Transverse colon (tissue), 4 donors: ENCODE results near the gene FAM174C. TPM values are rescaled to one million over a fixed set of nuclear protein-coding genes. Genes with fewer than 3 reads are reported as not detected.
A peak's percentile ranks its signal among the peaks of the same experiment; 100 is the strongest.

Experiments used
- DNase-seq: peaks from one replicate; pipeline ENCODE4 v3.0.0-alpha.2; 2019
- H3K27ac ChIP-seq, 4 donors: fragments of 200-600 bp; sonication (generic); 2 replicates each; pipeline ENCODE4 v1.5.1; 2016 to 2018; ENCODE audit warnings: inconsistent platforms in 4 of 4
- H3K27me3 ChIP-seq: fragments of 200-600 bp; sonication (generic); 2 replicates; pipeline ENCODE4 v1.5.1; 2017; ENCODE audit warnings: inconsistent platforms
- H3K36me3 ChIP-seq, 4 donors: fragments of 200-600 bp; sonication (generic); 2 replicates each; pipeline ENCODE4 v1.5.1; 2017 to 2019; ENCODE audit warnings: inconsistent platforms in 4 of 4
- H3K4me1 ChIP-seq, 4 donors: fragments of 200-600 bp; sonication (generic); 2 replicates each; pipeline ENCODE4 v1.5.1; 2017 to 2020; ENCODE audit warnings: inconsistent platforms in 4 of 4
- H3K4me3 ChIP-seq, 4 donors: fragments of 200-600 bp; sonication (generic); 1 replicate in 1 of 4; 2 replicates in 3 of 4; pipeline versions ENCODE4 v1.5.1 to v1.6.1; 2017 to 2019; ENCODE audit warnings: inconsistent platforms in 4 of 4
- H3K9me3 ChIP-seq, 2 donors: fragments of 200-600 bp; sonication (generic); 2 replicates each; pipeline ENCODE4 v1.5.1; 2017 to 2019; ENCODE audit warnings: inconsistent platforms in 2 of 2
- EP300 ChIP-seq: sonication (generic); formaldehyde crosslinking; IDR thresholded peaks from one replicate; pipeline ENCODE4 v1.6.1; 2017; ENCODE audit warnings: antibody characterized with exemption, low read depth
- POLR2A ChIP-seq: fragments of 450-650 bp; IDR thresholded peaks from one replicate; pipeline ENCODE4 v1.6.1; 2016; ENCODE audit warnings: antibody characterized with exemption, mild to moderate bottlenecking, moderate library complexity
- POLR2AphosphoS5 ChIP-seq, 3 donors: sonication (generic); formaldehyde crosslinking; IDR thresholded peaks; one replicate each; pipeline ENCODE4 v1.6.1; 2016; ENCODE audit warnings: antibody characterized with exemption in 3 of 3
- WGBS, 2 donors: methylation state at CpG; one replicate each; pipeline ENCODE4 v1.1.5; 2018; ENCODE audit warnings: low coverage in 1 of 2; 5-methylcytosine and 5-hydroxymethylcytosine counted together
- in situ Hi-C, 4 donors: fragments of 200-750 bp; cut with MboI; loops; one replicate each; pipeline versions ENCODE4 v1.15.0 to v1.15.1; 2017; ENCODE audit warnings: low sequenced_read_pairs in 3 of 4, low pct_ligation_motif_present in 1 of 4, low pct_unique_long_range_greater_than_20kb in 1 of 4
- intact Hi-C: fragments of 100-400 bp; cut with DNase I; formaldehyde crosslinking; loops from one replicate; pipeline ENCODE4 v1.15.1; 2023; ENCODE audit warnings: low total_unique reads
- total RNA-seq, 4 donors: library from RNA; depleted of rRNA; stranded (reverse); fragments of >200 nt; gene quantifications; one replicate each; pipeline ENCODE4 v1.1.0, GENCODE V29; 2016
- TF ChIP-seq, protein P1 (sequence below), 5 experiments: fragments of 200-600 bp in 3 of 5; fragments of 450-650 bp in 2 of 5; sonication (generic) in 3 of 5; IDR thresholded peaks; 1 replicate in 2 of 5; 2 replicates in 3 of 5; pipeline ENCODE4 v1.5.1; 2016 to 2017; ENCODE audit warnings: antibody characterized with exemption in 5 of 5, inconsistent platforms in 3 of 5, mild to moderate bottlenecking in 2 of 5, moderate library complexity in 1 of 5

FAM174C gene
- total RNA-seq, 4 donors from 2014 or later: 72.5 to 116 (median 99.0) TPM

GRCh38 chr19:1263188-1263587 is 12.1 kb upstream of the FAM174C start:
- peaks cover 67 to 84% (median 79%) of the 10 kb centered on the region in 4 donors for H3K4me1 ChIP-seq
- 57% methylated on average over 3 of the region's 5 CpGs; no CpG with 5 or more reads in 1 of the 2 donors for WGBS, 2 donors
- intact Hi-C loops: no loop called here
- no peak overlapping the region for H3K4me3 ChIP-seq
- H3K36me3 ChIP-seq: no peaks in the 10 kb centered on the region
- no peak for DNase-seq
- H3K27me3 ChIP-seq: no peaks in the 10 kb centered on the region
- H3K27ac ChIP-seq: peak overlapping the region; percentile 98 to 100 (median 98)
- in situ Hi-C loops: no loop called here
- TF ChIP-seq EP300: no peak
- TF ChIP-seq POLR2AphosphoS5 (IDR thresholded peaks at IDR 0.05): no peak
- no peak for TF ChIP-seq POLR2A
- TF ChIP-seq, protein P1, sequence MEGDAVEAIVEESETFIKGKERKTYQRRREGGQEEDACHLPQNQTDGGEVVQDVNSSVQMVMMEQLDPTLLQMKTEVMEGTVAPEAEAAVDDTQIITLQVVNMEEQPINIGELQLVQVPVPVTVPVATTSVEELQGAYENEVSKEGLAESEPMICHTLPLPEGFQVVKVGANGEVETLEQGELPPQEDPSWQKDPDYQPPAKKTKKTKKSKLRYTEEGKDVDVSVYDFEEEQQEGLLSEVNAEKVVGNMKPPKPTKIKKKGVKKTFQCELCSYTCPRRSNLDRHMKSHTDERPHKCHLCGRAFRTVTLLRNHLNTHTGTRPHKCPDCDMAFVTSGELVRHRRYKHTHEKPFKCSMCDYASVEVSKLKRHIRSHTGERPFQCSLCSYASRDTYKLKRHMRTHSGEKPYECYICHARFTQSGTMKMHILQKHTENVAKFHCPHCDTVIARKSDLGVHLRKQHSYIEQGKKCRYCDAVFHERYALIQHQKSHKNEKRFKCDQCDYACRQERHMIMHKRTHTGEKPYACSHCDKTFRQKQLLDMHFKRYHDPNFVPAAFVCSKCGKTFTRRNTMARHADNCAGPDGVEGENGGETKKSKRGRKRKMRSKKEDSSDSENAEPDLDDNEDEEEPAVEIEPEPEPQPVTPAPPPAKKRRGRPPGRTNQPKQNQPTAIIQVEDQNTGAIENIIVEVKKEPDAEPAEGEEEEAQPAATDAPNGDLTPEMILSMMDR (IDR thresholded peaks at IDR 0.05): no peak
- no peaks in the 10 kb centered on the region for H3K9me3 ChIP-seq

DNA sequence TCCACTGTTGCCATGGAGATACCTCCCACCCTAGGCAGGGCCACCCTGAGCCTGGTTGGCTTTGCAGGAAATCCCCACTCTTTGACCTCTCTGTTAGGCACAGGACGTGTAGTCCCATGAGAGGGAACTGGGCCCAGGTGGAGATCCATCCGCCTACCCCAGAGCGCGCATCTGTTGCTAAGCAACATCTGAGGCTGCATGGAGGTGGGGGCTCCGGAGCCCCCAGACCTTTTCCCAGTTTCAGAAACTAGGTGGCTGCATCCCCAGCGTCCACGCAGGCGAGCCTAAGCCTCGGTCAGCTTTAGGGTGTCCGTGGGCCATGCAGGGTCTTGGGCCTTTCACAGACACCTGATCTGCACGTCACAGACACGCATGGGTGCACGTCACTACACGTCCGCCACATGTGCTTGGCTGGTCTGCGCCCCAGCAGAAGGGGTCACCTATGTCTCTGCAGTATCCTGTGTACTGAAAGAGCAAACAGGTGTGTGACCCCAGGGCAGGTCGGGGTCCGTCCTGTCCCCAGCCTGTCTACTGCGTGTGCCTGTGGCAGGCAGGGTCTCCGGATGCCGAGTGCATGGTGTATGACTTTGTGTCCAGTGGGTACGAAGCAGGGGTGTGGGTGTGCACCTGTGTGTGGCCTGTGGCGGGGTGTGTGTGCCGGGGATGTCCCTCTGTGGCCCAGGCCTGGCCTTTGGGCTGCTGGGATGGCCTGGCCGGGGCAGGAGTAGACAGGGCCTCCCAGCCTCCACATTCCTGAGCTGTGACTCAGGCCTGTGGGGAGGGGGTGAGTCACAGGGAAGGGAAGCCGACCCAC is 10.3 kb upstream of the FAM174C start:
- WGBS, 2 donors: 73% methylated on average over 26 of the region's 26 CpGs; no CpG with 5 or more reads in 1 of the 2 donors
- intact Hi-C loops (no loop called here), in situ Hi-C loops (no loop called here)
- H3K27me3 ChIP-seq: no peaks in the 10 kb centered on the region
- DNase-seq: peak; percentile 79
- H3K27ac ChIP-seq: peak overlapping the region; percentile 98 to 100 (median 98)
- H3K4me3 ChIP-seq: peak overlapping the region in 1 of 4 donors; percentile 58
- peak; percentile 21 for TF ChIP-seq POLR2A
- TF ChIP-seq, protein P1 (IDR thresholded peaks at IDR 0.05): no peak
- TF ChIP-seq EP300: peak; percentile 20
- peak; percentile 5 to 68 (median 64) for TF ChIP-seq POLR2AphosphoS5 (IDR thresholded peaks at IDR 0.05)
- H3K36me3 ChIP-seq: no peaks in the 10 kb centered on the region
- no peaks in the 10 kb centered on the region for H3K9me3 ChIP-seq
- H3K4me1 ChIP-seq: peaks cover 56 to 76% (median 70%) of the 10 kb centered on the region in 4 donors

- intact Hi-C loops: no loop called here
- 17% methylated on average over 25 of the region's 28 CpGs; no CpG with 5 or more reads in 1 of the 2 donors for WGBS, 2 donors
- in situ Hi-C loops: no loop called here
Observed at GRCh38 chr19:1265615-1266128, 9.7 kb upstream of the FAM174C start.

DNA sequence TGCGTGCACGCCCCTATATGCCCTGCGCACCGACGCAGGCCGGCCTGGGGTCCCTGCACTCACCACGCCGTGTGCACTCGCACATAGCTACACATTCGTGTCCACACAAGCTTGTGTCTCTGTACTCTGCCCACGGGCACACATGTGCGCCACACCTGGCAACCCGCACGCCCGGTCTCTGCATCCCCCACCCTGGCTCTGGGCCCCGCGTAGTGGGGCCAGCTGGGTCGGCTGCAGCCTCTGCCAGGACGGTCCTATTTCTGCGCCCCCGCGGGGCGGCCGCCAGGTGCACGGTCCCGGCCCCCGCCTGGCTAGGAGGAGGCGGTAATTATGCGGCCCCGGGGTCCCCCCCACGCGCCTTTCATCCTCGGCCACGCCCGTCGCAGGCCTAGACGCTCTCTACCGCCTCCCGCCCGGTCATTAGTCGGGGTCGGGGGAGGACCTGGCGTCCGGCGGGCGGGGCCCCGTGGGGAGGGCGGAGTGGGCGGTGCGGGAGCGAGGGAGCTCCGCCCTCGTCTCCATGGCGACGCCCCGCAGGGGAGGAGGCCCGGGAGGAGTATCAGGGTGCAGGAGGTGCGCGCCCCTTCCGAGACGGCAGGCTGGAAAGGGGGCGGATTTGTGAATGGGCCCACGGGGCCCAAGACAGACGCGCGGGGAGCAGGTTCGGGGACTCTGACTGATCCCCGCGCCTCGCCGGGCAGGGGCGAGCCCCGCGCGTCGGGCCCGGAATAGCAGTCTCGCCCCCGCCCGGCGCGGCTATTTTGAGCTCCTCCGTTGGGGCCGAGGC is 9.0 kb upstream of the FAM174C start:
- Histone ChIP-seq H3K27me3 (no peaks in the 10 kb centered on the region), H3K27ac (peak overlapping the region; percentile 98 to 100 (median 98)), H3K4me1 (peaks cover 59 to 80% (median 74%) of the 10 kb centered on the region in 4 donors), H3K36me3 (no peaks in the 10 kb centered on the region), H3K4me3 (peak overlapping the region; percentile 32 to 62 (median 49)), H3K9me3 (no peaks in the 10 kb centered on the region)
- in situ Hi-C loops: no loop called here
- TF ChIP-seq POLR2AphosphoS5 (IDR thresholded peaks at IDR 0.05) (peak in 2 of 3 donors; percentile 47 to 53), EP300 (no peak), POLR2A (peak; percentile 36)
- TF ChIP-seq, protein P1 (IDR thresholded peaks at IDR 0.05): peak in 1 of 5 experiments; percentile 10
- peak; percentile 95 for DNase-seq
- 1% methylated on average over 61 of the region's 84 CpGs; no CpG with 5 or more reads in 1 of the 2 donors for WGBS, 2 donors
- intact Hi-C loops: no loop called here

More at GRCh38 chr19:1265615-1266128, 9.7 kb upstream of the FAM174C start:
- TF ChIP-seq POLR2A (no peak), EP300 (peak; percentile 51)
- peak overlapping the region in 2 of 4 donors; percentile 58 to 62 for H3K4me3 ChIP-seq
- peak; percentile 64 for DNase-seq
- no peaks in the 10 kb centered on the region for H3K36me3 ChIP-seq
- no peaks in the 10 kb centered on the region for H3K9me3 ChIP-seq
- H3K27me3 ChIP-seq: no peaks in the 10 kb centered on the region
- H3K27ac ChIP-seq: peak overlapping the region; percentile 98 to 100 (median 98)
- H3K4me1 ChIP-seq: peaks cover 54 to 76% (median 70%) of the 10 kb centered on the region in 4 donors
